Esophagus squamous epithelium (tissue), 5 donors: ENCODE data around the gene SKA2. TPM values are rescaled to one million over a fixed set of nuclear protein-coding genes. Genes with fewer than 3 reads are reported as not detected.

ENCODE experiments used
- DNase-seq: peaks from one replicate; lab custom pipeline; 2025; lab: John Stamatoyannopoulos, UW
- H3K27ac ChIP-seq, 4 donors: fragments of 200-600 bp; sonication (generic); one replicate each; pipeline ENCODE4 v1.5.1; 2016 to 2019; ENCODE audit warnings: mild to moderate bottlenecking in 1 of 4
- H3K27me3 ChIP-seq, 4 donors: fragments of 200-600 bp; sonication (generic); 1 replicate in 3 of 4; 2 replicates in 1 of 4; pipeline versions ENCODE4 v1.5.1 to v1.6.0; 2017 to 2021; ENCODE audit warnings: antibody characterized with exemption in 1 of 4
- H3K36me3 ChIP-seq, 3 donors: fragments of 200-600 bp; sonication (generic); one replicate each; pipeline ENCODE4 v1.5.1; 2016 to 2019
- H3K4me1 ChIP-seq, 3 donors: fragments of 200-600 bp; sonication (generic); one replicate each; pipeline ENCODE4 v1.5.1; 2017 to 2019
- H3K4me3 ChIP-seq, 4 donors: fragments of 200-600 bp; sonication (generic); 1 replicate in 3 of 4; 2 replicates in 1 of 4; pipeline ENCODE4 v1.5.1; 2016 to 2019; ENCODE audit warnings: mild to moderate bottlenecking in 2 of 4, moderate library complexity in 1 of 4
- H3K9me3 ChIP-seq, 3 donors: fragments of 200-600 bp; sonication (generic); one replicate each; pipeline ENCODE4 v1.5.1; 2016 to 2019
- POLR2A ChIP-seq, 4 donors: fragments of 450-650 bp; IDR thresholded peaks; one replicate each; pipeline ENCODE4 v1.6.1; 2017; ENCODE audit warnings: antibody characterized with exemption in 4 of 4, mild to moderate bottlenecking in 4 of 4, moderate library complexity in 3 of 4
- WGBS, 2 donors: methylation state at CpG; one replicate each; pipeline ENCODE4 v1.1.5; 2018; 5-methylcytosine and 5-hydroxymethylcytosine counted together
- intact Hi-C: fragments of 100-400 bp; cut with DNase I; formaldehyde crosslinking; loops from one replicate; pipeline ENCODE4 v1.15.0; 2022
- total RNA-seq, 4 donors: library from RNA; depleted of rRNA; stranded (reverse); fragments of >200 nt; gene quantifications; one replicate each; pipeline ENCODE4 v1.1.0, GENCODE V29; 2016
- TF ChIP-seq, protein P1 (sequence below), 6 experiments: fragments of 450-650 bp in 4 of 6; fragments of 200-600 bp in 2 of 6; sonication (generic) in 2 of 6; IDR thresholded peaks; one replicate each; pipeline ENCODE4 v1.5.1; 2016 to 2019; ENCODE audit warnings: antibody characterized with exemption in 6 of 6, mild to moderate bottlenecking in 4 of 6, moderate library complexity in 4 of 6
- donor health status: DM: yes; HTN: yes; CAD: no.

The SKA2 gene
- total RNA-seq, 4 donors from 2014 or later, result 12.5 to 57.2 (median 37.6) TPM

DNA sequence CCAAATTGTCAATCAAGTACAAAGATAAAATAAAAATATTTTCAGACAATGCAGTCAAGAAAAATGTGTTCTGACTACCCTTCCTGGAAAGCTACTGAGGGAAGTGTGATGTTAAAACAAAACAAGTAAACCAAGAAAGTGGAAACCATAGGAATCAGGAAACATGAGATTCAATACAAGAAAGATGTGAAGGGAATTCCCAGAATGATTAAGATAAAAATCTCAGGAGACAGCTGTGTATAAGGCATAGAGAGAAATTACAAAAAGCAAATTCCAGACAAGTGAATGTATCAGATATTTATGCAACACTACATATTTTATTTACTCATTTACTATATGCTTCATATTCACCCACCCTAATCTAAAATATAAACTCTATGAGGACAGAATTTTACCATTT lies 80.5 kb downstream of the SKA2 start:
- Histone ChIP-seq H3K27ac (no peak overlapping the region), H3K4me1 (no peaks in the 10 kb centered on the region), H3K36me3 (peaks cover under 1 to 97% (median 6%) of the 10 kb centered on the region in 3 donors), H3K27me3 (no peaks in the 10 kb centered on the region), H3K4me3 (no peak overlapping the region), H3K9me3 (no peaks in the 10 kb centered on the region)
- TF ChIP-seq, protein P1, sequence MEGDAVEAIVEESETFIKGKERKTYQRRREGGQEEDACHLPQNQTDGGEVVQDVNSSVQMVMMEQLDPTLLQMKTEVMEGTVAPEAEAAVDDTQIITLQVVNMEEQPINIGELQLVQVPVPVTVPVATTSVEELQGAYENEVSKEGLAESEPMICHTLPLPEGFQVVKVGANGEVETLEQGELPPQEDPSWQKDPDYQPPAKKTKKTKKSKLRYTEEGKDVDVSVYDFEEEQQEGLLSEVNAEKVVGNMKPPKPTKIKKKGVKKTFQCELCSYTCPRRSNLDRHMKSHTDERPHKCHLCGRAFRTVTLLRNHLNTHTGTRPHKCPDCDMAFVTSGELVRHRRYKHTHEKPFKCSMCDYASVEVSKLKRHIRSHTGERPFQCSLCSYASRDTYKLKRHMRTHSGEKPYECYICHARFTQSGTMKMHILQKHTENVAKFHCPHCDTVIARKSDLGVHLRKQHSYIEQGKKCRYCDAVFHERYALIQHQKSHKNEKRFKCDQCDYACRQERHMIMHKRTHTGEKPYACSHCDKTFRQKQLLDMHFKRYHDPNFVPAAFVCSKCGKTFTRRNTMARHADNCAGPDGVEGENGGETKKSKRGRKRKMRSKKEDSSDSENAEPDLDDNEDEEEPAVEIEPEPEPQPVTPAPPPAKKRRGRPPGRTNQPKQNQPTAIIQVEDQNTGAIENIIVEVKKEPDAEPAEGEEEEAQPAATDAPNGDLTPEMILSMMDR (IDR thresholded peaks at IDR 0.05), result no peak
- TF ChIP-seq POLR2A (IDR thresholded peaks at IDR 0.05), result no peak
- no peak for DNase-seq
- intact Hi-C loops, result no loop called here

DNA sequence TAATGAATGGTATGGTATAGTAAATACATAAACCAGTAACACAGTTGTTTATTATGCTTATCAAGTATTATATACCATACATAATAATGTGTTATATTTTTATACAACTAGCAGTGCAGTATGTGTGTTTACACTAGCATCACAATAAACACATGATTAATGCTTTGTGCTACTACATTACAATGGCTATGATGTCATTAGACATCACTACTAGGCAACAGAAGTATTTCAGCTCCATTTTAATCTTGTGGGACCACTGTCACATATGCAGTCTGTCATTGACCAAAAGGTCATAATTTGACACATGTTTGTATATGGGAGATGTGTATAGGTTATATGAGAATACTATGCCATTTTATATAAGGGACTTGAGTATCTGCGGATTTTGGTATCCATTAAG lies 81.0 kb downstream of the SKA2 start:
- Histone ChIP-seq H3K4me3 (no peak overlapping the region), H3K27ac (no peak overlapping the region), H3K9me3 (no peaks in the 10 kb centered on the region), H3K36me3 (peaks cover 0 to 97% (median under 1%) of the 10 kb centered on the region in 3 donors), H3K4me1 (no peaks in the 10 kb centered on the region), H3K27me3 (no peaks in the 10 kb centered on the region)
- DNase-seq, result no peak
- TF ChIP-seq, protein P1 (IDR thresholded peaks at IDR 0.05), result no peak
- no peak for TF ChIP-seq POLR2A (IDR thresholded peaks at IDR 0.05)
- intact Hi-C loops, result no loop called here
- WGBS, 2 donors, result 93 to 96% methylated on average over 1 of the region's 1 CpG

DNA sequence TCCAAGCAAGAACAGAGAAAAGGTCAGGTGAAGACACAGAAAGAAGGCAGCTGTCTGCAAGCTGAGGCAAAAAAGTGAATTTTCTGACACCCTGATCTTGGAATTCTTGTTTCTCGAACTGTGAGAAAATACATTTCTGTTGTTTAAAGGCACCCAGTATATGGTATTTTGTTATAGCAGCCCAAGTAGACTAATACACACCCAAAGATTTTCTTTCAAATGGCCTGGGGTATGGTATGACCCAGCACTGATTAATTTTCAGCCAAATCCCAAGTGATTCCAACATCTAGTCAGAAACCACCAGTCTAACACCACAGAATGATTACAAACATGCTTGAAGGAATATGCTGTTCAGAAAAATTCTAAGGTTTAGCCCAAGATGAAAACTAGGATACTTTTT lies 85.1 kb downstream of the SKA2 start:
- 86 to 94% methylated on average over 1 of the region's 1 CpG for WGBS, 2 donors
- no peak for DNase-seq
- H3K36me3 ChIP-seq, result peaks cover 0 to 79% (median 0%) of the 10 kb centered on the region in 3 donors
- intact Hi-C loops, result no loop called here
- H3K4me3 ChIP-seq, result no peak overlapping the region
- no peak overlapping the region for H3K27ac ChIP-seq
- no peaks in the 10 kb centered on the region for H3K9me3 ChIP-seq
- no peak for TF ChIP-seq POLR2A (IDR thresholded peaks at IDR 0.05)
- TF ChIP-seq, protein P1 (IDR thresholded peaks at IDR 0.05), result no peak
- no peaks in the 10 kb centered on the region for H3K4me1 ChIP-seq
- H3K27me3 ChIP-seq, result no peaks in the 10 kb centered on the region

DNA sequence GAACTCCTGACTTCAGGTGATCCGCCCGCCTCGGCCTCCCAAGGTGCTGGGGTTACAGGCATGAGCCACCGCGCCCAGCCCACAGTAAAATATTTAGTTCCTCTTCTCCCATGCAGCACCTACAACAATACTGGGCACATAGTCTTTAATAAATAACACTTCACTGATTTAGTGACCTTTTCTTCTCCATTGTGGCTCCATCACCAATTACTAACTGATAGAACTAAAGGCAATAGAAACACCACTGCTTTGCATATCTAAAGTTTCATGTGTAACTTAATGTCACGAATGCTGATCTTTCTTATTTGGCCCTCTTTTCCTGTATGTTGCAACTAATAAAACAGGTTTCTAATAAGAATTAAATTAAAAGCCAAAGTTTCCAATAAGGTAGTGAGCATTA lies 87.2 kb downstream of the SKA2 start:
- H3K4me1 ChIP-seq, result no peaks in the 10 kb centered on the region
- DNase-seq, result no peak
- peaks cover 0 to 79% (median 0%) of the 10 kb centered on the region in 3 donors for H3K36me3 ChIP-seq
- intact Hi-C loops, result no loop called here
- H3K27me3 ChIP-seq, result no peaks in the 10 kb centered on the region
- 97 to 98% methylated on average over 6 of the region's 6 CpGs for WGBS, 2 donors
- TF ChIP-seq, protein P1 (IDR thresholded peaks at IDR 0.05), result no peak
- TF ChIP-seq POLR2A (IDR thresholded peaks at IDR 0.05), result no peak
- no peak overlapping the region for H3K27ac ChIP-seq
- no peak overlapping the region for H3K4me3 ChIP-seq
- no peaks in the 10 kb centered on the region for H3K9me3 ChIP-seq

DNA sequence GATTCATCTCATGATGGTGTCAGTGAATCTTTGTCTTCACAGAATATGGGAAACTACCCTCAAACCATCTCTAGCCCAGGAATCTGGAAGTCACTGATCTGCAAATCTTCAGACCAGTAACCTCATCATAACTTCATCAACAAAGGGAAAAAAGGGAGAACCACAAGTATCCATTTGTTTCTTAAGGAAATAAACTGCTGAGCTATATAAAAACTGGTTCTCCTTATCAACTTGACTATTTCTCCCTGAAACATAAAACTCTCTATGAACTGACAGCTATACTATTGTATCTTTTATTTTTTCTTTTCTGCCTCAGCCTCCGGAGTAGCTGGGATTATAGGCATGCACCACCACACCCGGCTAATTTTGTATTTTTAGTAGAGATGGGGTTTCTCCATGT lies 87.6 kb downstream of the SKA2 start:
- Histone ChIP-seq H3K36me3 (peaks cover 0 to 79% (median 0%) of the 10 kb centered on the region in 3 donors), H3K27me3 (no peaks in the 10 kb centered on the region), H3K9me3 (no peaks in the 10 kb centered on the region), H3K4me3 (no peak overlapping the region), H3K27ac (no peak overlapping the region), H3K4me1 (no peaks in the 10 kb centered on the region)
- no peak for DNase-seq
- intact Hi-C loops, result no loop called here
- TF ChIP-seq POLR2A (IDR thresholded peaks at IDR 0.05), result no peak
- WGBS, 2 donors, result 90 to 97% methylated on average over 2 of the region's 2 CpGs

DNA sequence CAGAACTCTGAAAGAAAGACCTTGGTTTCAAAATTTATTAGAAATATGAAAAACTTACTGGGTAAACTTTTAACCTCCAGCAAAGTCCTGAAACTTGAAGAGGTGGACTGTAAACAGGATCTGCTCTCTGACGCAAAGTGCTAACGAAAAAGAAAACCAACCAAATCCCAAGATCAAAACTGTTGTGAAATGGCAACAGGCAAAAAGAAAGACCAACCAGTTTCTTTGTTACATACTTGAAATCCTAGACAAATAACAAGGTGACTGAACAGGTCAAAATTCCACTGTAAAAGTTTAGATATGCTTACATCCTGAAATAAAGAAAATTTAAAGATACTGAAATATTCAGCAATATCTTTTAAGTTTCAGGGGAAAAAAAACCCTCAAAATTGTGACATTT lies 92.5 kb downstream of the SKA2 start:
- TF ChIP-seq POLR2A (IDR thresholded peaks at IDR 0.05), result no peak
- TF ChIP-seq, protein P1 (IDR thresholded peaks at IDR 0.05), result no peak
- 88 to 91% methylated on average over 2 of the region's 2 CpGs for WGBS, 2 donors
- Histone ChIP-seq H3K4me1 (no peaks in the 10 kb centered on the region), H3K27ac (no peak overlapping the region), H3K27me3 (no peaks in the 10 kb centered on the region), H3K36me3 (peaks cover 0 to 77% (median 0%) of the 10 kb centered on the region in 3 donors), H3K4me3 (no peak overlapping the region), H3K9me3 (no peaks in the 10 kb centered on the region)
- no peak for DNase-seq
- intact Hi-C loops, result no loop called here
